Mucosa of descending colon (tissue), 3 donors: ENCODE measurements around the gene CADPS. TPM values are rescaled to one million over a fixed set of nuclear protein-coding genes. Genes with fewer than 3 reads are reported as not detected.

Experiments
- ATAC-seq: fragments of 200-7000 bp; cut with Tn5 transposase; one replicate; pipeline ENCODE4 v1.9.1; 2020; ENCODE audit warnings: mild to moderate bottlenecking, moderate library complexity
- DNase-seq, 3 donors: peaks; one replicate each; pipeline ENCODE4 v3.0.0-alpha.2; 2020
- H3K36me3 ChIP-seq: fragments of 200-600 bp; one replicate; pipeline ENCODE4 v1.8.0; 2021; ENCODE audit warnings: low read depth, mild to moderate bottlenecking
- H3K4me1 ChIP-seq: fragments of 200-600 bp; one replicate; pipeline ENCODE4 v1.8.0; 2021; ENCODE audit warnings: low read depth, mild to moderate bottlenecking
- H3K4me3 ChIP-seq: fragments of 200-600 bp; one replicate; pipeline ENCODE4 v1.8.0; 2021; ENCODE audit warnings: mild to moderate bottlenecking
- H3K9me3 ChIP-seq: fragments of 200-600 bp; one replicate; pipeline ENCODE4 v1.8.0; 2021; ENCODE audit warnings: mild to moderate bottlenecking
- intact Hi-C, 2 donors: fragments of 100-400 bp; cut with DNase I in 1 of 2; cut with micrococcal nuclease in 1 of 2; formaldehyde crosslinking; loops; one replicate each; pipeline versions ENCODE4 v1.11.0 to v1.11.1; 2022; cut with DNase I, micrococcal nuclease
- total RNA-seq, 3 donors: library from RNA; stranded (reverse); fragmentation: NEBNext Ultra II Directional in 2 of 3; extraction: Animal tissue kit (Norgen Biotek cat#: 25700) in 2 of 3; gene quantifications; one replicate each; pipeline versions ENCODE4 v1.2.1 to v1.2.4, GENCODE V29; 2021 to 2023
- TF ChIP-seq, protein P1 (sequence below): fragments of 200-600 bp; IDR thresholded peaks from one replicate; pipeline ENCODE4 v1.8.0; 2022; ENCODE audit warnings: antibody characterized with exemption, mild to moderate bottlenecking
- donor health status: DM: no; HTN: no; CAD: no; lungs with moderate emphysema.
- donor health status: DM: no; HTN: no; CAD: no.
- donor health status: DM: no; HTN: yes; CAD: no.

Gene CADPS
- total RNA-seq, 3 donors from 2014 or later: 3.7 to 6.2 (median 6.1) TPM

DNA sequence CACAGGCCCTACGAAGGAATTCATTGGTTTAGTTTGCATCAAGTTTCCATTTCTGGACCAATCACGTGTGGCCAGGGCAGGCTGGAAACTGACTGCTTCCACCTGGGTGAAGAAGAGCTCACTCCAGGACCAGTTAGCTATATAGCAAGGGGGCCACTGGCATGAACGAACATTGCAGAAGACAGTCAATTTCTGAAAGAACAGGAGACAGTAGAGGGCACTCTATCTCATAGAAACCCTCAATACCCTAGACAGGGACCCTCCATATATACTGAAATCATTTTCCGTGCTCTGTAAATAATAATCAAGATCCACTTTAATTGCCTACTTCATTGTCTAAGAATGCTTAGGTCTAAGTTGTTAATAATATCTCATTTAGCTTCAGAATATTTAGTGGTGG, 215.6 kb downstream of the CADPS start:
- H3K9me3 ChIP-seq: no peaks in the 10 kb centered on the region
- ATAC-seq: no peak
- no peaks in the 10 kb centered on the region for H3K36me3 ChIP-seq
- TF ChIP-seq, protein P1, sequence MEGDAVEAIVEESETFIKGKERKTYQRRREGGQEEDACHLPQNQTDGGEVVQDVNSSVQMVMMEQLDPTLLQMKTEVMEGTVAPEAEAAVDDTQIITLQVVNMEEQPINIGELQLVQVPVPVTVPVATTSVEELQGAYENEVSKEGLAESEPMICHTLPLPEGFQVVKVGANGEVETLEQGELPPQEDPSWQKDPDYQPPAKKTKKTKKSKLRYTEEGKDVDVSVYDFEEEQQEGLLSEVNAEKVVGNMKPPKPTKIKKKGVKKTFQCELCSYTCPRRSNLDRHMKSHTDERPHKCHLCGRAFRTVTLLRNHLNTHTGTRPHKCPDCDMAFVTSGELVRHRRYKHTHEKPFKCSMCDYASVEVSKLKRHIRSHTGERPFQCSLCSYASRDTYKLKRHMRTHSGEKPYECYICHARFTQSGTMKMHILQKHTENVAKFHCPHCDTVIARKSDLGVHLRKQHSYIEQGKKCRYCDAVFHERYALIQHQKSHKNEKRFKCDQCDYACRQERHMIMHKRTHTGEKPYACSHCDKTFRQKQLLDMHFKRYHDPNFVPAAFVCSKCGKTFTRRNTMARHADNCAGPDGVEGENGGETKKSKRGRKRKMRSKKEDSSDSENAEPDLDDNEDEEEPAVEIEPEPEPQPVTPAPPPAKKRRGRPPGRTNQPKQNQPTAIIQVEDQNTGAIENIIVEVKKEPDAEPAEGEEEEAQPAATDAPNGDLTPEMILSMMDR: no peak
- DNase-seq: no peak
- H3K4me1 ChIP-seq: no peaks in the 10 kb centered on the region
- H3K4me3 ChIP-seq: no peak overlapping the region
- intact Hi-C loops: no loop called here

GRCh38 chr3:62655691-62656063, 219.5 kb downstream of the CADPS start:
- ATAC-seq (no peak), DNase-seq (no peak)
- Histone ChIP-seq H3K36me3 (no peaks in the 10 kb centered on the region), H3K4me1 (no peaks in the 10 kb centered on the region), H3K4me3 (no peak overlapping the region), H3K9me3 (no peaks in the 10 kb centered on the region)
- TF ChIP-seq, protein P1: no peak
- intact Hi-C loops: no loop called here

GRCh38 chr3:62655056-62655690, 220.0 kb downstream of the CADPS start:
- TF ChIP-seq, protein P1: no peak
- Histone ChIP-seq H3K9me3 (no peaks in the 10 kb centered on the region), H3K4me3 (no peak overlapping the region), H3K36me3 (no peaks in the 10 kb centered on the region), H3K4me1 (no peaks in the 10 kb centered on the region)
- intact Hi-C loops: no loop called here
- no peak for DNase-seq
- no peak for ATAC-seq

GRCh38 chr3:62653796-62654195, 221.4 kb downstream of the CADPS start:
- ATAC-seq (no peak), DNase-seq (no peak)
- no peaks in the 10 kb centered on the region for H3K4me1 ChIP-seq
- TF ChIP-seq, protein P1: no peak
- H3K9me3 ChIP-seq: no peaks in the 10 kb centered on the region
- no peaks in the 10 kb centered on the region for H3K36me3 ChIP-seq
- intact Hi-C loops: no loop called here
- no peak overlapping the region for H3K4me3 ChIP-seq

- Histone ChIP-seq H3K4me1 (no peaks in the 10 kb centered on the region), H3K4me3 (no peak overlapping the region), H3K9me3 (no peaks in the 10 kb centered on the region), H3K36me3 (no peaks in the 10 kb centered on the region)
- ATAC-seq (no peak), DNase-seq (no peak)
- intact Hi-C loops: no loop called here
- TF ChIP-seq, protein P1: no peak
These were observed 227.5 kb downstream of the CADPS start for GRCh38 chr3:62647711-62648110.

DNA sequence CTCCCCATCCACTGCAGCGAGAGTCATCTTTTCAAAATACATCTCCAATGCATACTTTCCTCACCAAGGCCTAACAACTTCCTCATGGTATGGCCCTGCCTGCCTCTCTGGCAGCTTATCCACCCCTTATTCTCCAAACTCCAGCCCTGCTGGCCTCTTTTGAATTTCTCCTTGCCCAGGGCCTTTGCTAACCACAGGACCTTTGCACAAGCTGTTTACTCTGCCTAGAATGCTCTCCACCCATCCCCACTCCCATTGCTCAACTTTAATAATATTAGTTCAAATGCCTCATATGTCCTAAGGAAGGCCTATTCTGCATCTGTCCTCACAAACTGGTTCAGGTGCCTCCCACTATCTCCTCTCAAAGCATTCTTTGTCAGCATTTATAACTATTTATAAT, 230.7 kb downstream of the CADPS start:
- TF ChIP-seq, protein P1: no peak
- ATAC-seq (no peak), DNase-seq (no peak)
- H3K36me3 ChIP-seq: no peaks in the 10 kb centered on the region
- intact Hi-C loops: no loop called here
- no peaks in the 10 kb centered on the region for H3K9me3 ChIP-seq
- H3K4me1 ChIP-seq: no peaks in the 10 kb centered on the region
- no peak overlapping the region for H3K4me3 ChIP-seq
